Astrocyte of the cerebellum (primary cell): Measurements from ENCODE around the gene ARFRP1.

Source experiments
- DNase-seq: peaks from one replicate; pipeline ENCODE4 v3.0.0-alpha.2; 2011; ENCODE audit warnings: low read depth
- H3K4me3 ChIP-seq: 2 replicates; pipeline ENCODE4 v1.5.1; 2011; ENCODE audit warnings: mild to moderate bottlenecking, low read depth, low read length, moderate library complexity
- CTCF ChIP-seq: IDR thresholded peaks from 2 replicates; pipeline ENCODE4 v1.5.1; 2012; ENCODE audit warnings: low read length, low read depth, moderate library complexity, mild to moderate bottlenecking; ENCODE audit errors: missing control alignments
- in situ Hi-C: cut with HindIII; loops from 2 replicates; pipeline ENCODE4 v1.10.0; 2017; ENCODE audit warnings: low sequenced_read_pairs

ARFRP1 gene

GRCh38 chr20:63697868-63698545, 9.8 kb downstream of the ARFRP1 start:
- no peak for DNase-seq
- in situ Hi-C loops, result loop anchor here (5.0 kb wide), 1 partner anchor 36 kb away; no protein-coding TSS in a partner anchor
- peak overlapping the region; percentile 45 for H3K4me3 ChIP-seq
- TF ChIP-seq CTCF, result no peak

- peak overlapping the region; percentile 45 for H3K4me3 ChIP-seq
- no peak for DNase-seq
- in situ Hi-C loops, result loop anchor here (5.0 kb wide), 1 partner anchor 35 kb away; no protein-coding TSS in a partner anchor
- TF ChIP-seq CTCF, result no peak
Measured at GRCh38 chr20:63697357-63697867, 10.4 kb downstream of the ARFRP1 start.

GRCh38 chr20:63696628-63697356, 11.0 kb downstream of the ARFRP1 start, which contains the start of gene TNFRSF6B:
Gene TNFRSF6B (plus strand): TSS chr20:63696652. CDS start chr20:63696768, 116 bp downstream.
- TF ChIP-seq CTCF, result no peak
- no peak for DNase-seq
- in situ Hi-C loops, result loop anchor here (5.0 kb wide), 1 partner anchor 34 kb away; no protein-coding TSS in a partner anchor
- peak within 1 kb of the TSS; percentile 45 for H3K4me3 ChIP-seq

GRCh38 chr20:63696306-63696627, 11.5 kb downstream of the ARFRP1 start:
- DNase-seq, result no peak
- peak overlapping the region; percentile 45 for H3K4me3 ChIP-seq
- in situ Hi-C loops, result loop anchor here (5.0 kb wide), 1 partner anchor 34 kb away; no protein-coding TSS in a partner anchor
- TF ChIP-seq CTCF, result no peak

GRCh38 chr20:63695424-63696305, 12.1 kb downstream of the ARFRP1 start:
- no peak overlapping the region for H3K4me3 ChIP-seq
- in situ Hi-C loops, result loop anchor here (5.0 kb wide), 1 partner anchor 33 kb away; no protein-coding TSS in a partner anchor
- no peak for TF ChIP-seq CTCF
- no peak for DNase-seq
